ENCODE results near the gene DEFB129. TPM values are rescaled to one million over a fixed set of nuclear protein-coding genes. Genes with fewer than 3 reads are reported as not detected.

The DEFB129 gene
- polyA plus RNA-seq, 1 donor from 2014 or later, result not detected

- Histone ChIP-seq H3K9me3 (ENCODE audit: low read length) (no peaks in the 10 kb centered on the region), H3K79me2 (replicated peaks; ENCODE audit: insufficient read depth, low read length) (no peaks in the 10 kb centered on the region), H3K36me3 (ENCODE audit: insufficient read depth, low read length) (no peaks in the 10 kb centered on the region), H2AFZ (ENCODE audit: low read depth, low read length) (no peak overlapping the region), H3K9me2 (ENCODE audit: insufficient read depth, low read length) (no peaks in the 10 kb centered on the region), H3K4me2 (ENCODE audit: low read length) (no peak overlapping the region), H3K27me3 (ENCODE audit: insufficient read depth, low read depth, low read length) (no peaks in the 10 kb centered on the region), H3F3A (ENCODE audit: insufficient read depth, low read length, poor library complexity, severe bottlenecking) (no peaks in the 10 kb centered on the region), H3K27ac (ENCODE audit: low read length) (no peak overlapping the region), H3K4me3 (ENCODE audit: low read length) (no peak overlapping the region), H4K20me1 (ENCODE audit: insufficient read depth) (no peaks in the 10 kb centered on the region), H3K9ac (ENCODE audit: low read length) (no peak overlapping the region)
- TF ChIP-seq, protein P1, sequence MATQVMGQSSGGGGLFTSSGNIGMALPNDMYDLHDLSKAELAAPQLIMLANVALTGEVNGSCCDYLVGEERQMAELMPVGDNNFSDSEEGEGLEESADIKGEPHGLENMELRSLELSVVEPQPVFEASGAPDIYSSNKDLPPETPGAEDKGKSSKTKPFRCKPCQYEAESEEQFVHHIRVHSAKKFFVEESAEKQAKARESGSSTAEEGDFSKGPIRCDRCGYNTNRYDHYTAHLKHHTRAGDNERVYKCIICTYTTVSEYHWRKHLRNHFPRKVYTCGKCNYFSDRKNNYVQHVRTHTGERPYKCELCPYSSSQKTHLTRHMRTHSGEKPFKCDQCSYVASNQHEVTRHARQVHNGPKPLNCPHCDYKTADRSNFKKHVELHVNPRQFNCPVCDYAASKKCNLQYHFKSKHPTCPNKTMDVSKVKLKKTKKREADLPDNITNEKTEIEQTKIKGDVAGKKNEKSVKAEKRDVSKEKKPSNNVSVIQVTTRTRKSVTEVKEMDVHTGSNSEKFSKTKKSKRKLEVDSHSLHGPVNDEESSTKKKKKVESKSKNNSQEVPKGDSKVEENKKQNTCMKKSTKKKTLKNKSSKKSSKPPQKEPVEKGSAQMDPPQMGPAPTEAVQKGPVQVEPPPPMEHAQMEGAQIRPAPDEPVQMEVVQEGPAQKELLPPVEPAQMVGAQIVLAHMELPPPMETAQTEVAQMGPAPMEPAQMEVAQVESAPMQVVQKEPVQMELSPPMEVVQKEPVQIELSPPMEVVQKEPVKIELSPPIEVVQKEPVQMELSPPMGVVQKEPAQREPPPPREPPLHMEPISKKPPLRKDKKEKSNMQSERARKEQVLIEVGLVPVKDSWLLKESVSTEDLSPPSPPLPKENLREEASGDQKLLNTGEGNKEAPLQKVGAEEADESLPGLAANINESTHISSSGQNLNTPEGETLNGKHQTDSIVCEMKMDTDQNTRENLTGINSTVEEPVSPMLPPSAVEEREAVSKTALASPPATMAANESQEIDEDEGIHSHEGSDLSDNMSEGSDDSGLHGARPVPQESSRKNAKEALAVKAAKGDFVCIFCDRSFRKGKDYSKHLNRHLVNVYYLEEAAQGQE (IDR thresholded peaks at IDR 0.05; ENCODE audit: borderline replicate concordance), result no peak
- TF ChIP-seq TAF1 (IDR thresholded peaks at IDR 0.05; ENCODE audit: low read depth) (no peak), EZH2 (IDR thresholded peaks at IDR 0.05; ENCODE audit: borderline replicate concordance, insufficient read depth, low read length, poor library complexity, severe bottlenecking) (no peak), RAD21 (conservative IDR thresholded peaks at IDR 0.05) (no peak), SMC3 (conservative IDR thresholded peaks at IDR 0.05; ENCODE audit: poor library complexity) (no peak), MXI1 (conservative IDR thresholded peaks at IDR 0.05; ENCODE audit: poor library complexity, severe bottlenecking) (no peak), EP300 (conservative IDR thresholded peaks at IDR 0.05; ENCODE audit: poor library complexity, severe bottlenecking) (no peak), POLR2AphosphoS5 (IDR thresholded peaks at IDR 0.05) (no peak)
- TF ChIP-seq, protein P2, sequence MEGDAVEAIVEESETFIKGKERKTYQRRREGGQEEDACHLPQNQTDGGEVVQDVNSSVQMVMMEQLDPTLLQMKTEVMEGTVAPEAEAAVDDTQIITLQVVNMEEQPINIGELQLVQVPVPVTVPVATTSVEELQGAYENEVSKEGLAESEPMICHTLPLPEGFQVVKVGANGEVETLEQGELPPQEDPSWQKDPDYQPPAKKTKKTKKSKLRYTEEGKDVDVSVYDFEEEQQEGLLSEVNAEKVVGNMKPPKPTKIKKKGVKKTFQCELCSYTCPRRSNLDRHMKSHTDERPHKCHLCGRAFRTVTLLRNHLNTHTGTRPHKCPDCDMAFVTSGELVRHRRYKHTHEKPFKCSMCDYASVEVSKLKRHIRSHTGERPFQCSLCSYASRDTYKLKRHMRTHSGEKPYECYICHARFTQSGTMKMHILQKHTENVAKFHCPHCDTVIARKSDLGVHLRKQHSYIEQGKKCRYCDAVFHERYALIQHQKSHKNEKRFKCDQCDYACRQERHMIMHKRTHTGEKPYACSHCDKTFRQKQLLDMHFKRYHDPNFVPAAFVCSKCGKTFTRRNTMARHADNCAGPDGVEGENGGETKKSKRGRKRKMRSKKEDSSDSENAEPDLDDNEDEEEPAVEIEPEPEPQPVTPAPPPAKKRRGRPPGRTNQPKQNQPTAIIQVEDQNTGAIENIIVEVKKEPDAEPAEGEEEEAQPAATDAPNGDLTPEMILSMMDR (IDR thresholded peaks at IDR 0.05; ENCODE audit: poor library complexity, severe bottlenecking), result no peak
Observed at GRCh38 chr20:258963-259362, 31.9 kb downstream of the DEFB129 start.

- TF ChIP-seq RAD21 (conservative IDR thresholded peaks at IDR 0.05) (no peak), EP300 (conservative IDR thresholded peaks at IDR 0.05; ENCODE audit: poor library complexity, severe bottlenecking) (no peak), SMC3 (conservative IDR thresholded peaks at IDR 0.05; ENCODE audit: poor library complexity) (no peak), MXI1 (conservative IDR thresholded peaks at IDR 0.05; ENCODE audit: poor library complexity, severe bottlenecking) (no peak), POLR2AphosphoS5 (IDR thresholded peaks at IDR 0.05) (no peak)
- TF ChIP-seq, protein P2 (IDR thresholded peaks at IDR 0.05; ENCODE audit: poor library complexity, severe bottlenecking), result no peak
- TF ChIP-seq, protein P1 (IDR thresholded peaks at IDR 0.05; ENCODE audit: borderline replicate concordance), result no peak
- Histone ChIP-seq H2AFZ (ENCODE audit: low read depth, low read length) (no peak overlapping the region), H3K4me2 (ENCODE audit: low read length) (no peak overlapping the region), H4K20me1 (ENCODE audit: insufficient read depth) (no peaks in the 10 kb centered on the region), H3K27me3 (ENCODE audit: insufficient read depth, low read depth, low read length) (no peaks in the 10 kb centered on the region), H3K79me2 (replicated peaks; ENCODE audit: insufficient read depth, low read length) (no peaks in the 10 kb centered on the region), H3K9ac (ENCODE audit: low read length) (no peak overlapping the region), H3K36me3 (ENCODE audit: insufficient read depth, low read length) (no peaks in the 10 kb centered on the region), H3K27ac (ENCODE audit: low read length) (no peak overlapping the region), H3F3A (ENCODE audit: insufficient read depth, low read length, poor library complexity, severe bottlenecking) (no peaks in the 10 kb centered on the region), H3K9me3 (ENCODE audit: low read length) (no peaks in the 10 kb centered on the region), H3K9me2 (ENCODE audit: insufficient read depth, low read length) (no peaks in the 10 kb centered on the region), H3K4me3 (ENCODE audit: low read length) (no peak overlapping the region)
Observed at GRCh38 chr20:259981-260380, 32.9 kb downstream of the DEFB129 start.
